ENCODE results near the gene C9orf78.

DNA sequence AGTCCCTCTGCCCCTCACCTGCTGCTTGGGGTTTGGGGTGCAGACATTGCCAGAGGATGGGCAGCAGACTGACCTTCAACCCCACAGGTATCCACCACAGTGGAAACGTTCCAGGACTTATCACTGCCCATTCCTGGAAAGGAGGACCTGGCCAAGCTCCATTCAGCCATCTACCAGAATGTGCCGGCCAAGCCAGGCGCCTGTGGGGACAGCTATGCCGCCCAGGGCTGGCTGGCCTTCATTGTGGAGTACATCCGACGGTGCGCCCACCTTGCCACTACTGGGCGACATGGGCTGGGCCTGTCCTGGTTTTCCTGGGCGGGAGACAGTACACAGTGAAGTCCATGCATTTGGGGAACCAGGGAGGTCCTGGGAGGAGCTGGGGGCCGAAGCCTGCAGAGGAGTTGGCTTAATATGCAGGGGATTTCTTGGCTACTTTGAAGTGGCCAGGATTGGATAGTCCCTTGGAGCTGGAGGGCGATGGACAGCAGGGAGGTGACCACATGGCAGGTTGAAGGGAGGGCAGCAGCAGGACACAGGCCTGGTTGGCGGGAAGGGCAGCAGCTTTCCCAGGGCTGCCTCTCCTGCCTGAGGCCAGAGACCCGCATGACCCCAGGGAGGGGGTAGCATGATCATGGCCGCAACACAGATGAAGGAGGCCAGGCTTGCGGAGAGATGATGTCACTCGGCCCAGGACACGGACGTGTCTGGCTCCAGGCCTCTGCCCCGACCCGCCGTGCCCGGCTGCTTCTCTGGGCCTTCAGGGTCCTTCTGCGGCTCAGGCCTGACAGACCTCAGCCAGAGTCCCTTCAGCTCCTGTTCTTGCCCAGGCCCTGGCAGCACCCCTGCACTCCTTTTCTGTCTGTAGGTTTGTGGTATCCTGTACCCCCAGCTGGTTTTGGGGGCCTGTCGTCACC is 34.8 kb upstream of the C9orf78 start:
- TF ChIP-seq, protein P1, sequence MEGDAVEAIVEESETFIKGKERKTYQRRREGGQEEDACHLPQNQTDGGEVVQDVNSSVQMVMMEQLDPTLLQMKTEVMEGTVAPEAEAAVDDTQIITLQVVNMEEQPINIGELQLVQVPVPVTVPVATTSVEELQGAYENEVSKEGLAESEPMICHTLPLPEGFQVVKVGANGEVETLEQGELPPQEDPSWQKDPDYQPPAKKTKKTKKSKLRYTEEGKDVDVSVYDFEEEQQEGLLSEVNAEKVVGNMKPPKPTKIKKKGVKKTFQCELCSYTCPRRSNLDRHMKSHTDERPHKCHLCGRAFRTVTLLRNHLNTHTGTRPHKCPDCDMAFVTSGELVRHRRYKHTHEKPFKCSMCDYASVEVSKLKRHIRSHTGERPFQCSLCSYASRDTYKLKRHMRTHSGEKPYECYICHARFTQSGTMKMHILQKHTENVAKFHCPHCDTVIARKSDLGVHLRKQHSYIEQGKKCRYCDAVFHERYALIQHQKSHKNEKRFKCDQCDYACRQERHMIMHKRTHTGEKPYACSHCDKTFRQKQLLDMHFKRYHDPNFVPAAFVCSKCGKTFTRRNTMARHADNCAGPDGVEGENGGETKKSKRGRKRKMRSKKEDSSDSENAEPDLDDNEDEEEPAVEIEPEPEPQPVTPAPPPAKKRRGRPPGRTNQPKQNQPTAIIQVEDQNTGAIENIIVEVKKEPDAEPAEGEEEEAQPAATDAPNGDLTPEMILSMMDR (conservative IDR thresholded peaks at IDR 0.05; ENCODE audit: low read depth in 2 of 2): no peak
- TF ChIP-seq, protein P2, sequence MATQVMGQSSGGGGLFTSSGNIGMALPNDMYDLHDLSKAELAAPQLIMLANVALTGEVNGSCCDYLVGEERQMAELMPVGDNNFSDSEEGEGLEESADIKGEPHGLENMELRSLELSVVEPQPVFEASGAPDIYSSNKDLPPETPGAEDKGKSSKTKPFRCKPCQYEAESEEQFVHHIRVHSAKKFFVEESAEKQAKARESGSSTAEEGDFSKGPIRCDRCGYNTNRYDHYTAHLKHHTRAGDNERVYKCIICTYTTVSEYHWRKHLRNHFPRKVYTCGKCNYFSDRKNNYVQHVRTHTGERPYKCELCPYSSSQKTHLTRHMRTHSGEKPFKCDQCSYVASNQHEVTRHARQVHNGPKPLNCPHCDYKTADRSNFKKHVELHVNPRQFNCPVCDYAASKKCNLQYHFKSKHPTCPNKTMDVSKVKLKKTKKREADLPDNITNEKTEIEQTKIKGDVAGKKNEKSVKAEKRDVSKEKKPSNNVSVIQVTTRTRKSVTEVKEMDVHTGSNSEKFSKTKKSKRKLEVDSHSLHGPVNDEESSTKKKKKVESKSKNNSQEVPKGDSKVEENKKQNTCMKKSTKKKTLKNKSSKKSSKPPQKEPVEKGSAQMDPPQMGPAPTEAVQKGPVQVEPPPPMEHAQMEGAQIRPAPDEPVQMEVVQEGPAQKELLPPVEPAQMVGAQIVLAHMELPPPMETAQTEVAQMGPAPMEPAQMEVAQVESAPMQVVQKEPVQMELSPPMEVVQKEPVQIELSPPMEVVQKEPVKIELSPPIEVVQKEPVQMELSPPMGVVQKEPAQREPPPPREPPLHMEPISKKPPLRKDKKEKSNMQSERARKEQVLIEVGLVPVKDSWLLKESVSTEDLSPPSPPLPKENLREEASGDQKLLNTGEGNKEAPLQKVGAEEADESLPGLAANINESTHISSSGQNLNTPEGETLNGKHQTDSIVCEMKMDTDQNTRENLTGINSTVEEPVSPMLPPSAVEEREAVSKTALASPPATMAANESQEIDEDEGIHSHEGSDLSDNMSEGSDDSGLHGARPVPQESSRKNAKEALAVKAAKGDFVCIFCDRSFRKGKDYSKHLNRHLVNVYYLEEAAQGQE (IDR thresholded peaks at IDR 0.05; ENCODE audit: unreplicated experiment): no peak
